PFSK-1 (cell line): Measurements from ENCODE around the gene AFDN.

Experiments used
- FOXP2 ChIP-seq: optimal IDR thresholded peaks from 2 replicates; pipeline ENCODE3; 2011; ENCODE audit warnings: borderline replicate concordance, control low read depth, inconsistent platforms; ENCODE audit not compliant: insufficient read depth; ENCODE audit errors: extremely low read length, extremely low read depth
- POLR2AphosphoS5 ChIP-seq: IDR thresholded peaks from 2 replicates; pipeline ENCODE4 v1.6.1; 2012; ENCODE audit warnings: low read depth, mild to moderate bottlenecking, control low read depth, low read length, moderate library complexity
- SIN3A ChIP-seq: IDR thresholded peaks from 2 replicates; pipeline ENCODE4 v1.6.1; 2012; ENCODE audit warnings: mild to moderate bottlenecking, low read length, moderate library complexity, borderline replicate concordance; ENCODE audit not compliant: insufficient read depth
- TAF1 ChIP-seq: IDR thresholded peaks from 2 replicates; pipeline ENCODE4 v1.6.1; 2012; ENCODE audit warnings: low read length, control low read depth, borderline replicate concordance; ENCODE audit not compliant: insufficient read depth
- TF ChIP-seq, protein P1 (sequence below), 2 experiments: IDR thresholded peaks; 2 replicates each; pipeline versions ENCODE4 v1.6.1 to v1.8.0; 2011 to 2012; ENCODE audit warnings: low read depth in 2 of 2, low read length in 2 of 2, control low read depth in 1 of 2, inconsistent platforms in 1 of 2, mild to moderate bottlenecking in 1 of 2, moderate library complexity in 1 of 2; ENCODE audit not compliant: insufficient read depth in 1 of 2

AFDN gene

GRCh38 chr6:167877994-167878779 lies 51.5 kb downstream of the AFDN start:
- TF ChIP-seq, protein P1, sequence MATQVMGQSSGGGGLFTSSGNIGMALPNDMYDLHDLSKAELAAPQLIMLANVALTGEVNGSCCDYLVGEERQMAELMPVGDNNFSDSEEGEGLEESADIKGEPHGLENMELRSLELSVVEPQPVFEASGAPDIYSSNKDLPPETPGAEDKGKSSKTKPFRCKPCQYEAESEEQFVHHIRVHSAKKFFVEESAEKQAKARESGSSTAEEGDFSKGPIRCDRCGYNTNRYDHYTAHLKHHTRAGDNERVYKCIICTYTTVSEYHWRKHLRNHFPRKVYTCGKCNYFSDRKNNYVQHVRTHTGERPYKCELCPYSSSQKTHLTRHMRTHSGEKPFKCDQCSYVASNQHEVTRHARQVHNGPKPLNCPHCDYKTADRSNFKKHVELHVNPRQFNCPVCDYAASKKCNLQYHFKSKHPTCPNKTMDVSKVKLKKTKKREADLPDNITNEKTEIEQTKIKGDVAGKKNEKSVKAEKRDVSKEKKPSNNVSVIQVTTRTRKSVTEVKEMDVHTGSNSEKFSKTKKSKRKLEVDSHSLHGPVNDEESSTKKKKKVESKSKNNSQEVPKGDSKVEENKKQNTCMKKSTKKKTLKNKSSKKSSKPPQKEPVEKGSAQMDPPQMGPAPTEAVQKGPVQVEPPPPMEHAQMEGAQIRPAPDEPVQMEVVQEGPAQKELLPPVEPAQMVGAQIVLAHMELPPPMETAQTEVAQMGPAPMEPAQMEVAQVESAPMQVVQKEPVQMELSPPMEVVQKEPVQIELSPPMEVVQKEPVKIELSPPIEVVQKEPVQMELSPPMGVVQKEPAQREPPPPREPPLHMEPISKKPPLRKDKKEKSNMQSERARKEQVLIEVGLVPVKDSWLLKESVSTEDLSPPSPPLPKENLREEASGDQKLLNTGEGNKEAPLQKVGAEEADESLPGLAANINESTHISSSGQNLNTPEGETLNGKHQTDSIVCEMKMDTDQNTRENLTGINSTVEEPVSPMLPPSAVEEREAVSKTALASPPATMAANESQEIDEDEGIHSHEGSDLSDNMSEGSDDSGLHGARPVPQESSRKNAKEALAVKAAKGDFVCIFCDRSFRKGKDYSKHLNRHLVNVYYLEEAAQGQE (IDR thresholded peaks at IDR 0.05; ENCODE audit: insufficient read depth in 1 of 2, low read depth in 2 of 2, low read length in 2 of 2): no peak
- no peak for TF ChIP-seq TAF1
- TF ChIP-seq FOXP2: no peak
- TF ChIP-seq SIN3A: no peak
- no peak for TF ChIP-seq POLR2AphosphoS5

DNA sequence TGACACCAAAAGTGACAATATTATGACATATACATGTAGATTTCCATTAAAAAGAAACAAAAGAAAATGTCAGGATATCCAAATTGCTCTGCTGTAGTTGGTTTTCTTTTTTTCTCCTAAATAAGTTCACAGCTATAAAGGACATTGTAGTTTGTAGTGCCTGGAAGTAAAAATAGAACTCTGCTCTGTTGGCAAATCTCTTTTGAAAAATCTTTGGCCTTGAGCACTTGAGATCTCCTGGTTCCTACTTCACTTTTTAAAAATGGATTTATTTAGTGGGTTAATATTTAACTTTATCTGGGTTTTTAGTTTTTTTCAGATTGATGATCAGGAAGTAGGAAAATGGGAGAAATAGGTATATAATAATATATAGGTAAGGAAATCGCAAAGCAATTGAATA lies 52.9 kb downstream of the AFDN start:
- TF ChIP-seq, protein P1 (IDR thresholded peaks at IDR 0.05; ENCODE audit: insufficient read depth in 1 of 2, low read depth in 2 of 2, low read length in 2 of 2): no peak
- TF ChIP-seq FOXP2: no peak
- no peak for TF ChIP-seq TAF1
- TF ChIP-seq POLR2AphosphoS5: no peak
- no peak for TF ChIP-seq SIN3A

DNA sequence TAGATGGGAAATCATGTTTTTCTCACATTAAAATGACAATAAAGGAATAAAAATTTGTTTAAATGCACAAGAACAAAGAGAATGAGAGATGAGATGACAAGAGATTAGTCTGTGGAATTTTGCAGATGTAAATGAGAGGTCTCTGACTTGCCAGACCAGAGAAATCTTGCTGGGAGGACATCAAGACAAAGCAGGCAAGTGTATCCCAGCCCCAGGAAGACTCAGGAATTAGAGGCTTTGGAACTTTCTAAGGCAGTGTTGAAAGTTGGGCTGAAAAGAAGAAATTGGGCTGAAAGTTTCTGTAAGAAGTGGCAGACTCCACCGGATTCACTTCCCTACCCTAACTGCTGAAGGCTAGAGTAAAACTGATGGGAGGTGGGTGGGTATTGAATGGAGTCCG lies 54.6 kb downstream of the AFDN start:
- TF ChIP-seq SIN3A (no peak), FOXP2 (no peak)
- TF ChIP-seq, protein P1 (IDR thresholded peaks at IDR 0.05; ENCODE audit: insufficient read depth in 1 of 2, low read depth in 2 of 2, low read length in 2 of 2): no peak

DNA sequence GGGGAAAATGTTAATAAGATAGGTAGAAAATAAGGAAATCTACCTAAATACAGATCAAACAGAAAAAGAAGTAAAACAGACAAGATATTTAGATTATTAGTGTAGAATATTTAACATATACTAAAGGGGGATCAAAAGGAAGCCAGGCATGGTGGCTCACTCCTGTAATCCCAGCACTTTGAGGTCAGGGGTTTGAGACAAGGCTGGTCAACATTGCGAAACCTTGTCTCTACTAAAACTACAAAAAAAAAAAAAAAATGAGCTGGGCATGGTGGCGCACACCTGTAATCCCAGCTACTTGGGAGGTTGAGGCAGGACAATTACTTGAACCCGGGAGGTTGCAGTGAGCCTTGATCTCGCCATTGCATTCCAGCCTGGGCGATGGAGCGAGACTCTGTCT lies 55.5 kb downstream of the AFDN start:
- TF ChIP-seq TAF1 (no peak), POLR2AphosphoS5 (no peak), SIN3A (no peak), FOXP2 (no peak)
- TF ChIP-seq, protein P1 (IDR thresholded peaks at IDR 0.05; ENCODE audit: insufficient read depth in 1 of 2, low read depth in 2 of 2, low read length in 2 of 2): no peak
